RCC 7860 (cell line): ENCODE data around the gene RTL5.
"Not testable (repeated sequence)": the region's sequence is repeated elsewhere in the genome, so short reads cannot be mapped to it uniquely, and the experiment has no call there.

Source experiments
- DNase-seq: peaks from one replicate; pipeline ENCODE4 v3.0.0-alpha.2; 2015; ENCODE audit warnings: low spot score
- FAIRE-seq: peaks from 2 replicates; lab custom pipeline; 2012; peaks lifted over from hg19 to GRCh38; lab: Jason Lieb, UNC

Gene RTL5

DNA sequence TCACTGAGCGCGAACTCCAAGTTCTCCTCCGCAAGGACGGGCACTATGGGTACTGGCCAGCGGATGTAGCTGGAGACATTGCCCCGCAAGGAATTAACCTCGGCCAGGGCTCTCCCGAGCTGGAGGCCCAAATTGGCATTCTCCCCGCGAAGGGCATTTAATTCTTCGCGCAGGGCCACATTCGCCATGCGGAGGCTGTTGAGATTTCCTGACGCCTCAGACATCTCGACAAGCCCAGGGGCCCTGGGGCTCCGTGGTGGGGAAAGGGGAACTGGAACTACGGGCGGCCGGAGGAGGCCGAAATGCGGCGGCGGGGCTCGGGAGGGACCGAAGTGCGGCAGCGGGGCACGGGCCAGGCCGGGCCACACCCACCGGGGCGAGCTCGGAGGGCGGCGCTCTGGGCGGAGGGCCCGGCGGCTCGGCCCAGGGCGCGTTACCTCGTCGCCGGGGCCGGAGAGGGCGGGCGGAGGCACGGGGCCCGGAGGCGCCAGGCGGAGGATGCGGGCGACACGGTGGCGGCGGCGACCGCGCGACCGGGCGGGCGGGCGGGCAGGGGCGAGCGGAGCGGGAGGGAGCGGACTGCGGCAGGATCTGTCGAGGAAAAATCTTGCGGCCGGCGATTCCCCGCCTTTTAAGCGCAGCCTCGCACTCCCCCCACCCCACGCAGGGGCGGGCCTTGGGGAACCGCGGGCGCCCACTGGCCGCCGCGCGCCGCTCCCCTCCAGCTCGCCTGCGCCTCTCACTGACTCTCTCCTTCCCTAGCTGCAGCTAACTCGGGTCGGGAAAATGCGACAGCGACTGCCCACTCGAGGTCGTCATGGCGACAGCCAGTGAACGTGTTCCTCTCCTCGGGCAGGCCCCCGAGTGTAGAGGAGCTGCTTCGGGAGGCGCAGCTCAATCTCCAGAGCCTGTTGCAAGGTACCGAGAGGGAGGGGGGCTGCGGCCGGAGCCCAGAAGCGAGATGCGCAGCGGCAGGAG lies at the start of gene RTL5:
Gene RTL5 (minus strand): TSS at position 599 of the 978 bp plus-strand sequence.
- DNase-seq (peak; percentile 4), FAIRE-seq (no peak)

GRCh38 chrX:72180539-72180938 lies 48.8 kb upstream of the RTL5 start:
- FAIRE-seq (no peak), DNase-seq (no peak)

DNA sequence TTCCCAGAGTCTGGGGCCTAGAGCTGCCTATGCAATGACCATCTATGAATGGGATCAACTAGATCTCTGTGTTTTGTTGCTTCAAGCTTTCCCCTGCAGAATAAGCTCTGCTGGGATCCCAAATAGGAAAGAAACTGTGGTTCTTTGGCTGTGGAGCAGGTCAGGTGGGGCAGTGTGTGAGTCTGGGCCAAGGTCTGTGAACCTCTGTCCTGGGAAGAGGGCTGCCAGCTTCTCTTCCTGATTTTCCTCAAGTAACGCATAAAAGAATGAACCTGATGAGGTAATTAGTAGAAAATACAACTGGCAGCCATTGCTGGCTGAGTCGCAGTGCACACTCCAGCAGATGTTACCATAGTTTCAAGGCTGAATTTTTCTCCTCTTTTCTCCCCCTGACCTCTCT lies 45.3 kb upstream of the RTL5 start:
- no peak for FAIRE-seq
- no peak for DNase-seq

- DNase-seq, FAIRE-seq: not testable (repeated sequence)
These were observed 44.6 kb upstream of the RTL5 start for GRCh38 chrX:72176289-72176688.

GRCh38 chrX:72169008-72169728 lies 37.5 kb upstream of the RTL5 start:
- DNase-seq (no peak), FAIRE-seq (no peak)

- FAIRE-seq, result no peak
- DNase-seq, result no peak
These were observed 33.8 kb upstream of the RTL5 start for GRCh38 chrX:72165551-72165950.

DNA sequence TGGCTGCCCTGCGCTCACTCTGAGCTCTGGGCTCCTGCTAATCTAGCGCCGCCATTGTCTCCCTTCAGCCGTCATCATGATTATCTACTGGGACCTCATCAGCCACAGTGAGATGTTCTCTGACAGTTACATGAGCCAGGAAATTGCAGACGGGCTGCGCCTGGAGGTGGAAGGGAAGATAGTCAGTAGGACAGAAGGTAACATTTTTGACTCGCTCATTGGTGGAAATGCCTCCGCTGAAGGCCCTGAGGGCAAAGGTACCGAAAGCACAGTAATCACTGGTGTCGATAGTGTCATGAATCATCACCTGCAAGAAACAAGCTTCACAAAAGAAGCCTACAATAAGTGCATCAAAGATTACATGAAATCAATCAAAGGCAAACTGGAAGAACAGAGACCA lies 28.1 kb upstream of the RTL5 start:
- DNase-seq, result no peak
- no peak for FAIRE-seq

DNA sequence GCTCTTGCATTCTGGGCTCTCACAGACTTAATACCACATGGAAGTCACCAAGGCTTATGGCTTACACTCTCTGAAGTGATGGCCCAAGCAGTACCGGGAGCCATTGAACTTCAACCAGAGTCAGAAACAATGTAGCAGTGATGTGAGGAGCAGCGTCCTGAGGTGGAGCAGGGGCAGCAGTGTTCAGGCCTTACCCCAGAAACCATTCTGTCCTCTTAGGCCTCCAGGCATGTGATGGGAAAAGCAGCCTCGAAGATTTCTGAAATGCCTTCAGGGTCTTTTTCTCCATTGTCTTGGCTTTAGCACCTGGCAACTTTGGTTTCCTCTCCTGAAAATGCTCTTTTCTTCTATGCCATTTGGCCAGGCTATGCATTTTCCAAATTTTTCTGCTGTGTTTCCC lies 27.1 kb upstream of the RTL5 start:
- no peak for DNase-seq
- no peak for FAIRE-seq

DNA sequence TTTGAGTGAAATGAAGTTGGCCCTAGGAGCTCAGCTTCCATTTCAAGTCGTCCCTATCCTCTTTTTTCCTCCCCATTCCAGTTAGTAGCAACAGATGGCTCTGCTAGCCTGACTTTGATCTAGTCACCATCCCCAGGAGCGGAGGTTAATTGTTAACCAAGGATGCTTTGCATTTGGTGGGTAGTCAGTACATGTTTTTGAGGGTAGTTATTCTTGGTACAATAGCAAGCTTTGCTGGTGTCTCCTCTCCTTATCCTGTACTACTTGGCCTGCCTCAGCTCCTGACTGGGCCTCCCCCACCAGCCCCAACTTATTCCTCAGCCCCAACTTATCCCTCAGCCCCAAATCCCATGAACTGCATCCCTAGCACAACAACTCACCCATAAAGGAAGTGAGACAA lies 14.8 kb upstream of the RTL5 start:
- FAIRE-seq (no peak), DNase-seq (no peak)

GRCh38 chrX:72145181-72145580 lies 13.5 kb upstream of the RTL5 start:
- FAIRE-seq (no peak), DNase-seq (no peak)

DNA sequence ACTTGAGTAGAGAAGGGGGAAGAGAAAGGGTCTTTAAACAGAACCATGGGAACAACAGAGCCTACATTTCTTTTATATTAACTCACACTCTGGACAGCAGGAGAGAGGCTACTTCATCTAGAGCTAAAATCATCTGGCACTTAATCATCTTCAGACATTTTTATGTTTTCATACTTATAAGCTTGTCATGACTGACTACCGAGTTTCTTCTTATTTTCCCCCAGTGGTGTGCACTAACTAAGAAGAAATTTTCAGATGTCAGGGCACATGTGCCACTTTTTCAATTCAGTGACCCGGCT lies 11.8 kb upstream of the RTL5 start:
- no peak for FAIRE-seq
- DNase-seq, result no peak

DNA sequence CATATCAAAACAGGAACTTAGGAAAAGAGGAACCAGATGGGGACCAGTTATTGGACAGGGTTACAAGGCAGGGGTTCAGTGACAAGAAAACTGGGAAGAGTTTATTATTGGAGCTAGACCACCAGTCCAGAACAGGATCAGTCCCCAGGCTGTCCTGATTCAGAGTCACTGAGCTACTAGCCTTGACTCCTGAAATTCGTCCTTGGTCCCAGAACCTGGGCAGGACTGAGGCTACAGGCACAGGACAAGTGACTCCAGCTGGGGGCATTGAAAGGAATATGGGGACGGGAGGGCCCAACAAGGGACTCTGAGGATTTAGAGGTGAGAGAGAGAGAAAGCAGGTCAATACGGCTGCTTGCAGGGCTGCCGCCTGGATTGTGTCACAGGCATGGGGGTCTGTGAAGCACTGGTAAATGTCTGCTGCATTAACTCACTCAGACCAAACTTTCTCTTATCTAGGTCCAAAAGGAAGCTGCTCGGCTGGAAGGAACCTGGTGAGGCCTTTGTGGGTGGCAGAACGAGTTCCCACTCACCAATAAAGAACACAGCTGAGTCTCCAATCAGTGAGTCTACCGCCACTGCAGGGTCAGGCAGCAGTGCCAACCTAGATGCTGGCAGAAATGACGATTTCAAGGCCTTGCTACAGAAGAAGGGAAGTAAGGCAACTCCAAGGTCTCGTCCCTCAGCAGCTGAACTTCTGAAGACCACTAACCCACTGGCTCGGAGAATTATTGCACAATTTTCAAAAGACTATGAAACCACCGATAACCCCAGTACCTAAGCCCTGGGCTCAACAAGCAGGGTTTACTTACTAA lies 11.3 kb upstream of the RTL5 start:
- DNase-seq, result no peak
- FAIRE-seq, result no peak

GRCh38 chrX:72142094-72142793 lies 10.5 kb upstream of the RTL5 start:
- FAIRE-seq (no peak), DNase-seq (no peak)

- FAIRE-seq, result no peak
These were observed 9.8 kb upstream of the RTL5 start for GRCh38 chrX:72141372-72142004.

DNA sequence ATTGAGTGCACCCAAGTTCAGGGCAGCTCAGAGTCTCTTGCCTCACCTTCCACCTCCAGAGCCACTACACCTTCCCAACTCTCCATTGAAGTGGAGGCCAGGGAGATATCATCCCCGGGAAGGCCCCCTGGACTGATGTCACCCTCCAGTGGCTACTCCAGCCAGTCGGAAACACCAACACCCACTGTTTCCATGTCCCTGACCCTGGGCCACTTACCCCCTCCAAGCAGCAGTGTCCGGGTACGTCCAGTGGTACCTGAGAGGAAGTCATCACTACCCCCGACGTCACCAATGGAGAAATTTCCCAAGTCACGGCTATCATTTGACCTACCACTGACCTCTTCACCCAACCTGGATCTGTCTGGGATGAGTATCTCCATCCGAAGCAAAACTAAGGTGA lies 7.8 kb upstream of the RTL5 start:
- DNase-seq, result no peak
- no peak for FAIRE-seq

More at GRCh38 chrX:72141372-72142004, 9.8 kb upstream of the RTL5 start:
- no peak for DNase-seq

DNA sequence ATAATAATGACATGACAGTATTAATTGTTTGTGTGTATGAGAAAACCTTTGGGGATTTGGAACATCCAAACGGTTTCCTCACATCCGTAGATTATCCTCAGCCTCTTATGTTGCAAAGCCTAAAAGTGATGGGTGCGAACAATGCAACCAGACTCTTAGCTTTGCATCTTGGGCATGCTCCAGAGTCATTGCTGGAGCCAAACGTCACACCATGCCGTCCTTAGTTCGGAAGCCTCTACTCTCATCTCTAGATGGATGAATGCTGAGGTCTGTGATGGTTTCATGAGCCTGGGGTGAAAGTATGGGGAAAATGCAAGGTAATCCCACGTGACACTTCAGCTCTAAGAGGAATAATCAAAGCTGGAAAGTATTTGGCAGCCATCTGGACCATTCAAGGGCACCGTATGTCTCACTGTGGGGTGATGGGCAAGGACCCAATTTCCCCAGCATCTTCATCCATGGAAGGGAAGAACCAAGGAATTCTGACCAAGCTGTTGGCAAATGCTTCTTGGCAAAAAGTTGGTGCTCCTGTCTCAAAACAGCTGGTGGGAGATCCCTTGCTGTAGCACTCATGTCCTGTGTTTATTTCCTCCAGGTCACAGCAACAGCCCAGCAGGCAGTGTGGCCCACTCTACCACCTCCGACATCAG lies 6.3 kb upstream of the RTL5 start:
- no peak for DNase-seq
- FAIRE-seq, result no peak

DNA sequence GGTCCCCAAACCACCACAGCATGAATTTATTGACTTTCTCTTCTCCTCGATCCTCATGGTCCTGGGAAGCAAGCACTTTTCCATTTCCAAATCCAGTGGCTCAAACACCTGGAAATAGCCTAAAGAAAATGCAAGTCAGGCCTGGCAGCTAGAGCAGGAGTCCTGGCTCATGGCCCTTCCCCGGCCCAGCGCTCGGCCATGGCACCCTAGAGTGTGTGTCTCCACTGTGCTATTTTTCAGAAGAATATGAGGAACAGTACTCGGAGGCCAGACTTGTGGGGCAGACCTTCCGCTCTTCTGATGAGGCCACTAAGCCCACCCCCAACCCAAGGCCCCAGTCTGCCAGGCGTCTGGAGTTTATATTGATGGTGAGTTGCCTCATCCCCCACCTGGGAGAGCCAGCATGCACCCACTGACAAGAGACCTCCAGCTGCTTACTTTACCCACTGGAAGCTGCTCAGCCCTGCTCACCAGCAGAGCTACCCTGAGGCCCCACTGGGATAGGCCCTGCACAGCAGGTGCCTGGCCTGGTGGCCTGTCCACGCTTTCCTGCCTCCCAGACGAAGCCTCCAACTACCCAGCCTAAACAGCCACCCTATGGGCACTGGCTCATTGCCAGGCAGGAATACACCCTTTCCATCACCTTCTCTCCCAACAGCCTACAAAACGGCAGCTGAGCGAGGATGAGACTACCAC lies 2.3 kb upstream of the RTL5 start:
- no peak for DNase-seq
- no peak for FAIRE-seq

GRCh38 chrX:72132456-72132855 lies 741 bp upstream of the RTL5 start:
- FAIRE-seq (no peak), DNase-seq (no peak)

DNA sequence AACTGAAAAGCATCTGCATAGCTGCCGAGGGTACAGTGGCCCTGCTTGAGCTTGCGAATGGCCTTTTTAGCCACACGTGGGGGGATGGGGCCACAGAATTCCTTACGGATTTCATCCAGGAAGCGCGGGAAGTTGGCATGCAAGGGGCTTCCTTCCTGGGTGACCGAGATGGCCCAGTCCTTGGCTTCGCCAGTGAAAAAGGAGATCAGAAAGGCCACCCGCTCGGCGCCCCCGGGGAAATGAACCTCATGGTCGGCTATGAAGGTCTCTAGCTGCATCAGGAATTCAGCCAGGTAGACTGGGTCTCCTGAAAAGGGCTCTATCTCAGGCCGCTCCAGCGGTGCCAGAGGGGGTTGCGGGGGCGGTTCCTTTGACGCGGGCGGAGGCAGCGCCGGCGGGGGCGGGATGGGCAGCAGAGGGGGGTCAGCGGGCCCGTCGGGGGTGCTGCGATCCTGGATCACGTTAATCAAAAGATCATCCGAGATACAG lies 909 bp downstream of the RTL5 start:
- FAIRE-seq (no peak), DNase-seq (no peak)
